Activated B cell treated with CpG ODN at 0.5 μM for 24 hours (primary cell): Measurements from ENCODE around the gene USE1. TPM values are rescaled to one million over a fixed set of nuclear protein-coding genes. Genes with fewer than 3 reads are reported as not detected.

Experiments
- ATAC-seq: fragments of 200-7000 bp; cut with Tn5 transposase; one replicate; pipeline ENCODE4 v1.10.0; 2021; ENCODE audit warnings: low read depth, mild to moderate bottlenecking, moderate library complexity
- CTCF ChIA-PET: fragments of 350-600 bp; sonication (Branson Sonifier 250); formaldehyde crosslinking; loops from one replicate; lab custom pipeline; 2021; ENCODE audit warnings: antibody characterized with exemption; lab: Charles Lee
- POLR2A ChIA-PET: fragments of 350-600 bp; sonication (Branson Sonifier 250); formaldehyde crosslinking; loops from one replicate; lab custom pipeline; 2021; ENCODE audit warnings: antibody characterized with exemption; lab: Charles Lee
- DNase-seq: peaks from one replicate; pipeline ENCODE4 v3.0.0; 2022
- H3K27ac Mint-ChIP-seq: one replicate; pipeline ENCODE4 v1.8.0; 2020; ENCODE audit warnings: mixed read lengths
- H3K27me3 Mint-ChIP-seq: one replicate; pipeline ENCODE4 v1.8.0; 2021; ENCODE audit warnings: mixed read lengths
- H3K36me3 Mint-ChIP-seq: one replicate; pipeline ENCODE4 v1.8.0; 2021; ENCODE audit warnings: low read depth, mixed read lengths
- H3K4me1 Mint-ChIP-seq: one replicate; pipeline ENCODE4 v1.8.0; 2021; ENCODE audit warnings: mixed read lengths
- H3K4me3 Mint-ChIP-seq: one replicate; pipeline ENCODE4 v1.8.0; 2020; ENCODE audit warnings: mild to moderate bottlenecking, mixed read lengths
- H3K9me3 Mint-ChIP-seq: one replicate; pipeline ENCODE4 v1.8.0; 2020; ENCODE audit warnings: mixed read lengths
- intact Hi-C: fragments of 100-400 bp; cut with micrococcal nuclease; formaldehyde crosslinking; loops from one replicate; pipeline ENCODE4 v1.15.1; 2024
- total RNA-seq: library from RNA; stranded (reverse); gene quantifications from 2 replicates; pipeline ENCODE4 v1.2.3, GENCODE V29; 2022
- TF ChIP-seq, protein P1 (sequence below): fragments of 200-600 bp; IDR thresholded peaks from one replicate; pipeline ENCODE4 v1.8.0; 2022; ENCODE audit warnings: antibody characterized with exemption, mild to moderate bottlenecking

Gene USE1
- total RNA-seq, 1 donor from 2014 or later, result 43.4 TPM

DNA sequence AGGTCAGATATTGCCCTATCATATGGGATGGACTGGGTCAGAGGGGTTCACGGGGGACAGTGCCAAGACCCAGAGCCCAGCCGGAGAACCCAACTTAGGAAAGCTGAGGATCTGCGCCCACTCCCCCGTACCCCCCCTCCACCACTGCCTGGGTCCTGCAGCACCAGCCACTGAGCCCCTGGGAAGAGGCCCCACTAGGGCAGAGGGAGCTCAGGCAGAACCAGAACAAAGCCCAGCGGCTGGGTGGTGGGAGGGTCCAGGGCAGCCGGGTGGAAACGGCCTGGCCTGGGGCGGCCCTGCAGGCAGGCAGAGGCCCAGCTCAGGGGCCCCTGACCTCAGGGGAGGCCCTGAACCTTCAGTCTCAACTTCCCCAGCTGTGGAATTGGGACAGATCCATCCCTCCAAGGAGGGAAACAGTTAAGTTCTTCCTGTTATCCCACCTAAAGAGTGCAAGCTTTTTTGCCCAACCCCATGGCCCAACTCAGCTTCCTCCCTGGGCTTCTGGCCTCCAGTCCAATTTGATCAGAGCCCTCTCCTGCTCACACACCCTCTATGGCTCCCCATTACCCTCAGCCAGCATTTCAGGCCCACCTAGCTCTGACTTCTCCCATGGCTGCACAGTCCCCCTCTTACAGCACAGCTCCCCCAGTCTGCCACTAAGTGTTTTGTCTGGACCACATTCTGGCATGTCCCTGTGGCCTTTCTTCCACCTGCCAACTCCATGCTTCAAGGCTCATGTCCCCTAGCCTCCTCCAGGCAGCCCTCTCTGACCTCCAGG is 27.5 kb downstream of the USE1 start:
- POLR2A ChIA-PET, result interaction anchor here (0.6 to 2.9 kb wide), 8 partner anchors 11 to 656 kb away, joined by 3 to 16 read pairs (median 4); partner anchors contain the start of genes OCEL1 and USE1
- intact Hi-C loops, result no loop called here
- H3K4me1 Mint-ChIP-seq, result peaks cover 13% of the 10 kb centered on the region
- CTCF ChIA-PET, result no interaction called here
- no peak for ATAC-seq
- H3K9me3 Mint-ChIP-seq, result no peaks in the 10 kb centered on the region
- H3K27me3 Mint-ChIP-seq, result no peaks in the 10 kb centered on the region
- H3K4me3 Mint-ChIP-seq, result no peak overlapping the region
- peak overlapping the region; percentile 37 for H3K27ac Mint-ChIP-seq
- DNase-seq, result no peak
- TF ChIP-seq, protein P1, sequence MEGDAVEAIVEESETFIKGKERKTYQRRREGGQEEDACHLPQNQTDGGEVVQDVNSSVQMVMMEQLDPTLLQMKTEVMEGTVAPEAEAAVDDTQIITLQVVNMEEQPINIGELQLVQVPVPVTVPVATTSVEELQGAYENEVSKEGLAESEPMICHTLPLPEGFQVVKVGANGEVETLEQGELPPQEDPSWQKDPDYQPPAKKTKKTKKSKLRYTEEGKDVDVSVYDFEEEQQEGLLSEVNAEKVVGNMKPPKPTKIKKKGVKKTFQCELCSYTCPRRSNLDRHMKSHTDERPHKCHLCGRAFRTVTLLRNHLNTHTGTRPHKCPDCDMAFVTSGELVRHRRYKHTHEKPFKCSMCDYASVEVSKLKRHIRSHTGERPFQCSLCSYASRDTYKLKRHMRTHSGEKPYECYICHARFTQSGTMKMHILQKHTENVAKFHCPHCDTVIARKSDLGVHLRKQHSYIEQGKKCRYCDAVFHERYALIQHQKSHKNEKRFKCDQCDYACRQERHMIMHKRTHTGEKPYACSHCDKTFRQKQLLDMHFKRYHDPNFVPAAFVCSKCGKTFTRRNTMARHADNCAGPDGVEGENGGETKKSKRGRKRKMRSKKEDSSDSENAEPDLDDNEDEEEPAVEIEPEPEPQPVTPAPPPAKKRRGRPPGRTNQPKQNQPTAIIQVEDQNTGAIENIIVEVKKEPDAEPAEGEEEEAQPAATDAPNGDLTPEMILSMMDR, result no peak
- H3K36me3 Mint-ChIP-seq, result no peaks in the 10 kb centered on the region

DNA sequence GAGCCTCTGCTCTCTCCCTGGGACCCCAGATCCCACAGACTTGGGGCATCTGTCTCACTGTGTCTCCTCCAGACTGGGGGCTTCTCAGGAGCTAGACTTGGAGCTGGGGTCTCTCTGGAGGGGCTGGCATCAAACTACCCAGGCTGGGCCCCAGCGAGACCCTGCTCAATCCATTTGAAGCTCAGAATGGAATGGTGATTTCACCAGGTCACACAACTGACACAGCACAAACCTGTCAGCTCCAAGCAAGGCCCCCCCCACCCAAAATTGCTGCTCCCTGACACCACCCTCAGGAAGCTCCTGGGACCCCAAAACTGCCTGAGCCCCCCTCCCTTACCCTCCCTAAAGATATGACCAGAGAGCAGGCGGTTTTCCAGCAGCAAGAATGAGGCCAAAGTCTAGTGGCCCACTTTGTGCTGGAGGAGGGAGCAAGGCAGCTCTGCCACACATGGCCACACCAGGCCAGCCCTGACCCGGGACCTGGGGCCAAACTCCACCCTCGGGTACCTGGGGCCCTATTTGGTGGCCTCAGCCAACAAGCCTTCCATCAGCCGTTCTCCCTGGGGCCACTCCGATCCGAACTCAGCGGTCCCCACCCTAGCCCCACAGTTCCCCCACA is 28.2 kb downstream of the USE1 start:
- ChIA-PET CTCF (no interaction called here), POLR2A (interaction anchor here (0.5 to 2.9 kb wide), 9 partner anchors 17 to 656 kb away, joined by 3 to 16 read pairs (median 4); partner anchors contain the start of genes OCEL1 and USE1)
- intact Hi-C loops, result no loop called here

DNA sequence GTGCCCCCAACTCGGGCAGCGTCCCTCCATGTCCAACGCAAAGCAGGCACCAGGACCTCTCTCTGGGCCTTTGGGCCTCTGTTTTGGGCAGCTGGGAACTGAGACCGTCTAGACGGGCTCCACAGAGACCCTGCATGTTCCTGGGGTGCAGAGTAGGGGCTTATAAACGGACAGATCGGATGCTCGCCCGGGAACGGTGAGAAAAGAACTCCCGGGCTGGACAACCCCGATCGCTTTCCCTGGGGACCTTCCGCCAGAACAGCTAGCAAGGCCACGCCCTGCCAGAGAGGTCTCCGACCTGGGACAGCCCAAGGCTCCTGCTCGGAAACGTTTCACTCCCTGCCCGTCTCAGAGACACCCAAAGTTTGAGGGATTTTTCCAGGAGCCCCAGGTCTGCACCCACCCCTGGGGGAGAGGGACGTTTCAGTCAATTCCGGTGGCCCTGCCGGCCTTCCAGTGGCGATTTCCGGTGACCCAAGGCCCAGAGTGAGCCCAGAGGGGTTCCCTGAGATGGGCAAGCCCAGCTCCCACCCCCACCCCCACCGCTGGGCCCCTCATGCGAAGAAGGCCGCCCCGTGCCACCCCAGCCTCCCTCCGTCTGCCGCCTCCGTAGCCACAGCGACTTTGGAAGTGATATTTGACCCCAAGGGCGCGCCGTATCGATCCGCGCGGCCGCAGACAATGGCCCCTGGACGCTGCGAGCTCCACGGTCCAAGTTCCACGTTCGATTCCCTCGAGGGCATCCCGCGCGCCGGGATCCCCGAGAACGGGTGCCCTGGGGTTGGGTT is 28.9 kb downstream of the USE1 start:
- DNase-seq, result no peak
- H3K27ac Mint-ChIP-seq, result peak overlapping the region; percentile 24
- no peaks in the 10 kb centered on the region for H3K27me3 Mint-ChIP-seq

More for the DNA sequence above, 28.2 kb downstream of the USE1 start:
- DNase-seq, result no peak
- no peaks in the 10 kb centered on the region for H3K36me3 Mint-ChIP-seq
- peaks cover 13% of the 10 kb centered on the region for H3K4me1 Mint-ChIP-seq
- no peaks in the 10 kb centered on the region for H3K9me3 Mint-ChIP-seq
- ATAC-seq, result no peak
- H3K27me3 Mint-ChIP-seq, result no peaks in the 10 kb centered on the region
- H3K27ac Mint-ChIP-seq, result peak overlapping the region; percentile 24
- peak overlapping the region; percentile 28 for H3K4me3 Mint-ChIP-seq
- TF ChIP-seq, protein P1, result no peak

DNA sequence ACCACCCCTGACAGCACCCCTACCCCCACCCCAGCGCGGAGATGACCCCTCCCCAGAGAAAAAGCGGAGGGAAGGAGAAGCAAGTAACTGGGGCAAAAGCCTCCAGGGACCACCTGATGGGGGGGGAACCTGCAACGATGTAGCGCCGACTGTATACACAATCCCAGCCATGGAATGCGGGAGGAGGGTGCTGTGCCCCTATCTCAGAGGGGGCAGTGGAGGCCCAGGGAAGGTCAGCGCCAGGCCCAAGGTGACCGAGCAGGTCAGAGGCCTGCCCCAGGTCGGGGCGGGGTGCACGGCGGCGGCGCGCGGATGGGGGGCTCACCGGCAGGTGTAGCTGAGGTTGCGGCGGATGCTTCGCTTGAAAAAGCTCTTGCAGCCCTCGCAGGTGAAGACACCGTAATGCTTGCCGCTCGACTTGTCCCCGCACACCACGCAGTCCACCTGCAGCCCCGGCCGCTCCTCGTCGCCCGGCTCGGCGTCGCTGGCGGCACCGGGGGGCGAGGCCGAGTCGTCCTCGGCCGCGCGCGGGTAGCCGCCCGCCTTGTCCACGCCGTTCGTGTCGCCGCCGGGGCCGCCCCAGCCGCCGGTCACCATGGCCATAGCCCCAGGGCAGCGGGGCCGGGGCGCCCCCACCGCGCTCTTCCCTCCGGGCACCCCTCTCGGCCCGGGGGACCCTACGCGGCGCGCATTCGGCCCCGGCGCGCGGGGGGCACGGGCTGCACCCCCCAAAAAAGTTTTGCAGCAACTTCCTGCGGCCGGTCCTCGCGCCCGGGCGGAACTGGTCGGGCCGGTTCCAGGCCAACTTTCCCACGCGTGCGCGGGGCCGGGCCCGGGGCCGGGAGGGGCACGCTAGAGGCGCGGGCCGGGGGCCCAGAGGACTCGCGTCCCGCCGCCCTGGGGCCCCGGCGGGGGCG is 29.7 kb downstream of the USE1 start:
- no peak for DNase-seq
- H3K27me3 Mint-ChIP-seq, result no peaks in the 10 kb centered on the region
- intact Hi-C loops, result no loop called here
- H3K4me3 Mint-ChIP-seq, result peak overlapping the region; percentile 65
- ChIA-PET POLR2A (interaction anchor here (0.6 to 2.9 kb wide), 6 partner anchors 9 to 743 kb away, joined by 3 to 16 read pairs (median 5); partner anchors contain the start of genes OCEL1 and USE1), CTCF (interaction anchor here (1.0 kb wide), 1 partner anchor 9 kb away, joined by 3 read pairs; no protein-coding TSS in a partner anchor)
- TF ChIP-seq, protein P1, result no peak
- H3K4me1 Mint-ChIP-seq, result peaks cover 13% of the 10 kb centered on the region
- no peaks in the 10 kb centered on the region for H3K36me3 Mint-ChIP-seq
- H3K27ac Mint-ChIP-seq, result no peak overlapping the region
- ATAC-seq, result no peak
- H3K9me3 Mint-ChIP-seq, result no peaks in the 10 kb centered on the region

More for the DNA sequence above, 28.9 kb downstream of the USE1 start:
- H3K36me3 Mint-ChIP-seq, result no peaks in the 10 kb centered on the region
- ChIA-PET CTCF (interaction anchor here (1.0 kb wide), 1 partner anchor 8 kb away, joined by 3 read pairs; no protein-coding TSS in a partner anchor), POLR2A (interaction anchor here (0.5 to 2.9 kb wide), 9 partner anchors 8 to 742 kb away, joined by 3 to 16 read pairs (median 4); partner anchors contain the start of genes OCEL1 and USE1)
- intact Hi-C loops, result no loop called here
- H3K9me3 Mint-ChIP-seq, result no peaks in the 10 kb centered on the region
- TF ChIP-seq, protein P1, result no peak
- no peak for ATAC-seq
- H3K4me1 Mint-ChIP-seq, result peaks cover 13% of the 10 kb centered on the region
- peak overlapping the region; percentile 65 for H3K4me3 Mint-ChIP-seq
